ENCODE data around the gene SORL1-AS1.

Gene SORL1-AS1

DNA sequence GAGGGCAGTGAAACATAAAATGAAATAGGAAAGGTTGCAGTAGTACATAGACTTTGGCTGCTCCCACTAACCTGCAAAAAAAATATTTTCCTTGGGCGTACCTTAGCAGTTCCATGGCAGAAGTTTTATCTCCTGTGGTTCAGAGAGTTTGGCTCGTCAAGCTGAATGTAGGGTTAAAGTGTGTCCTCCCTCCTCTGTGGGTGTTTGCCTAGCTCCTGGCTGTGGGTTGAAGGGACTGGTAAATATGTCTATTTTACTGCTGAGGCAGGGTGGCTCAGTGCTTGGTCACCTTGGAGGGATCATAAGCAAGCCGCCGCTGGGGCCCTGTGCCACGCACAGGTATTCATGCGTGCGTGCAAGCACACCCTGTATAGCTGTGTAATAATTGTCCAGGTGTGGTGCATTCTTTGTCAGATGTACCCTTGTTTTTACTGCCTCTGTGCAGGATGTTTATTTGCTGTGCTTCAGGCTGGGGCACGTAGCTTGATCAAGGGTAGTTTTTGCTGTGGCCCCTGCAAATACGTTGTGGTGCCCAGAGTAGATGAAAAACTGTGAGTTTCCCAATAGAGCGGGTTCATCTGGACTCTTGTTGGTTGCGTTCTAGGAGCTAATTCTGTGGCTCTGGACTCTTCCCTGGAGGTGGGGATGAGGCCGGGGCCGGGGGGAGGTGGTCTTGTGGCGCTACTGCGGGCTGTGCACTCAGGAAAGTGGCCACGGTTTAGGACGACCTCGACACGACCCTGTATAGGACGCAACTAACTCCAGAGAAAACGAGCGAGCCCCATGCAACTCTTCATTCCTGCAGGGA is 1.4 kb downstream of the SORL1-AS1 start:
- no peak for DNase-seq

DNA sequence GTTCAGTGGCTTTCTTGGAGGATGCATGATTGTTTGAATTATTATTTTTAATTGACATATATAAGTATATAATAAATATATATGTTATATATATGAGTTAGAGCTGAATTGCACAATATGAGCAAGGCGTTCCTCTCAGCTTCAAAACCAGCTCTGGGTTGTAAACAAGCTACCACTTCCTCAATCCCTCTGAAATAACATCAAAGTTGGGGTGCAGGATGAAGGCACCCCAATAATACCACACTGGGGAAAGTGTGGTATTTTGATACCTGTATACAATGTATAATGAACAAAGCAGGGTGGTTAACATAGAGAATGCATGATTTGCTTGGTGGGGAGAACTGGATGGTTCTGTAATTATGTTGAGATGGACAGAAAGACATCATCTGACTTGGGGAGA is 2.4 kb downstream of the SORL1-AS1 start:
- DNase-seq = no peak

DNA sequence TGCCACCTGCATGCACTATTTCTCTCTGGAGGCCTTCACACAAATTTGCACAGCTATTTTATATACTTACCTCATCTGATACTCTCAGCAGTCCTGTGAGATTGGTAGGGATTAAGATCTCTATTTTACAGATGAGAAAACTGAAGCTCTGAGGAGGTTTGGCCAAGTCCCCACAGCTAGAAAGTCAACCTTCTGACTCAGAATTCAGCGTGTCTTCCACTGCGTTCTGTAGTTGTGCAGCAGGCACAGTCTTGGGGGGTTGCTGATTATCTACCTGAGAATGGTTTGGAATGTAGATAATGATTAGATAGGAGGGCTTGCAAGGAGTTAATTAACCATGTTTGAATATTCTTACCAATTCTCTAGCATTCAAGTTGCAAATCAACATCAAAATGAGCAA is 3.1 kb downstream of the SORL1-AS1 start:
- DNase-seq = no peak

DNA sequence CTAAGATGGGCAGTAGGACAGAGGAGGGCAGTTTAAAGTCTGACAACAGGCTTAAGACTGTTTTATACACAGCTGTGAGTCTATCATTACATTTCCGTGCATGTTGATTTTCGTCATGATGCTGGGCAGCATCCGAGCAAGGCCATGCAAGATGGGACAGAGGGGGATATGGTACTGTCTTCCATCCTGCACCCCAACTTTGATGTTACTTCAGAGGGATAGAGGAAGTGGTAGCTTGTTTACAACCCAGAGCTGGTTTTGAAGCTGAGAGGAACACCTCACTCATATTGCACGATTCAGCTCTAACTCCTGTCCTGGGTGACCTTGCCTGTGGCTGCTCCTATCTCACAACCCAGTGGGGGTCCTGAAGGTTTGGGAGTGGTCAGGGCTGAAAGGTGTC is 3.6 kb downstream of the SORL1-AS1 start:
- no peak for DNase-seq

DNA sequence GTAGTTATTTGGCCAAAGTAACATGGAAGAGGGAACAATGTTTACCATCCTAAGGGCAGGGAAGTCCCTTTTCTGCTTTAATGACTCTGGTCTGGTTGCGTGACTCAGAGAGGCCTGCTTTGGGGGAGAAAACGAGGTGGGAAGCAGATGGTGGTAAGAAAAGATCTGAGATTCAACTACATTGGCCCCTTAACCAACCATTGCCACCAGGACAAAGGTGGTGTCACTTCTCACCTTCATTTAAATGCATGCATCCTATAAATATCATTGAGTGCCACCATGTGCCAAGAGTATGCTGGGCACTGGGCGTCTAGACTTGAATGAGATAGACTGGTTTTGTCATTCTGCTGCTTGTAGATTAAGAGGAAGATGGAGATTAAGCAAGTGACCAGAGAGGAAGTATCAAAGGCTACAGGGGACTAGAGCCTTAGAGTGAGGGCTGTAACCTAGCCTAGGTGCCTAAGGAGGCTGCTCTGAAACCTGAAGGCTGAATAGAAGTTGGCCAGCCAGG is 4.3 kb downstream of the SORL1-AS1 start:
- DNase-seq = no peak

DNA sequence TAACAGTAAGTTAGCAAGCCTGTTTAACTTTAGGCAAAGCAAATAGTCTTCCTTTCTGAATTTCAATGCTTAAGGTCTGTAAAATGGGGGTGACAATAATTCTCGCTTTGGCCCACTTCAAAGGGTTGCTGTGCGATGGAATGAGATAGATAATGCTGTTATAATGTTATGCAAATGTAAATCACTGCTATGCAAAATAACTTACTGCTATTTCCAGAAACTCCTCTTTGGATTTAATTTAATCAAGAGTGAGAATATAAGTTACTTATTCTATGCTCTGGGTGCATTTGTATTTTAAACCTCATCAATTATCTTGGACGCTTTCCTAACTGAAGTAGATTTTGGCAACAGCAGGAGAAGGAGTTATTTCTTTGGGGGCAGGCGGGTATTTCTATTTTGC is 4.8 kb downstream of the SORL1-AS1 start:
- DNase-seq = no peak

DNA sequence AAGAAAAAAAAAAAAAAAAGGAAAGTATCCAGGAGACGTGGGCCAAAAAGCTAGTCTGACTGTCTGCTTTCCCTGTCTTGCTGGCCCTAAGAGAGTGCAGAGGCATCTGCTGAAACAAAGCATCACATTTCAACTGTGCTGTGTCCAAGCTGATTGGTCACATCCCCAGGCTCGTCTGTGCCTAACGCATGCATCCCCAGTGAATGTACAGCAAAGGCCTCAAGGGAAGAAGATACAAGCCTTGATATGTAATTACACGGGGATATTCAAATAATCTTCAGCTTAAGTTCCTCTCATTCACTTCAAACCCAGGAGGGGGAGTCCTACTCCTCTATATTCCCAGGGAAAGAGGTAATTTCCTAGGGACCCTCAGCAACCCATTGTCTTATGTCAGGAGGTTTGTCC is 6.0 kb downstream of the SORL1-AS1 start:
- no peak for DNase-seq

DNA sequence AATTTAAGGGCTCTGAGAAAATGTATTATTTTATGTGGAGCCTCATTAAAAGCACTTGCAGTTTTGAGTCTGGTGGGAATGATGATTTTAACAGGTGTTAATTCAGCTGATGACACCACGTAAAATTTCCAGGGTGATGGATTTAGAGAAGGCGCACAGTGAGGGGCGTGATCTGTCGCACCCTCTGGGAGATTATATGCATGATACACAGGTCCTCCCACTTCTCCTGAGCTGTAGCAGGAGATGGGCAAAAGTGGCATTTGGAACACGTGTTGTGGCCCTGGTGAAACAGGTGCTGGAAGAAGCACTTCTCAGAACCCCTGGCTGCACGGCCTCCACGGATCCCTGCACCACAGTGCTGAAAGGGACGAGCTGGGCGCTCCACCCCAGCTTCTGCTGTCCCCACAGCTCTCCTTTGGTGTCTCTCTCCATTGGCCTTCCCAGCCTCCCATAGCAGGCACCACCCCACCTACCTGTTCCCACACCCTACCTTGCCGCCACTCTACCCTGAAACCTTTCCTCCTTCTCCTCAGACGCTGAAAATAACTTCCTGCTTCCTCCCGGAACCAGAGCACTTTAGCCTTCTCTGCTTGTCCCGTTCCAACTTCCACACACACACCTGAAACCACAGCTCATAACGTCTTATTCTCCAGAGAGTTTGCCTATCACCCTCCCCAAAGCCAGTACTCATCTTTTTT is 7.5 kb downstream of the SORL1-AS1 start:
- no peak for DNase-seq

DNA sequence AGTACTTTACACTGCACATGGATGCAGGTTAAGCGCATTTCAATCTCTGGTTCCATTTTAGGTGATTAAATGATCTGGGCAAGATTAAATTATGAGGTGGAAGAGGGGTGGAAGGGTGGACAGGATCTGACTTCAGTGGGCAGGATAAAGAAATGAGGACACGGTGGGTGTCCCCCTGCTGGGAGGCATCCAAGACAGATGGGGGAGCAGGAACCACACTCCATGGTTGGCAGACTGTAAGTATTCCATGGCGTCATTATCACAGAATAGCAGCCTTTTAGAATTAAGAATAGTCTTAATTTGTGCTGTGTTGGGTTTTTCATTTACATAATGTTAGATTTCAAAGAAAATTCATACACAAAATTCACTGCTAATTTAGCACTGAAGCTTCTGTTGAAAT is 8.2 kb downstream of the SORL1-AS1 start:
- no peak for DNase-seq

DNA sequence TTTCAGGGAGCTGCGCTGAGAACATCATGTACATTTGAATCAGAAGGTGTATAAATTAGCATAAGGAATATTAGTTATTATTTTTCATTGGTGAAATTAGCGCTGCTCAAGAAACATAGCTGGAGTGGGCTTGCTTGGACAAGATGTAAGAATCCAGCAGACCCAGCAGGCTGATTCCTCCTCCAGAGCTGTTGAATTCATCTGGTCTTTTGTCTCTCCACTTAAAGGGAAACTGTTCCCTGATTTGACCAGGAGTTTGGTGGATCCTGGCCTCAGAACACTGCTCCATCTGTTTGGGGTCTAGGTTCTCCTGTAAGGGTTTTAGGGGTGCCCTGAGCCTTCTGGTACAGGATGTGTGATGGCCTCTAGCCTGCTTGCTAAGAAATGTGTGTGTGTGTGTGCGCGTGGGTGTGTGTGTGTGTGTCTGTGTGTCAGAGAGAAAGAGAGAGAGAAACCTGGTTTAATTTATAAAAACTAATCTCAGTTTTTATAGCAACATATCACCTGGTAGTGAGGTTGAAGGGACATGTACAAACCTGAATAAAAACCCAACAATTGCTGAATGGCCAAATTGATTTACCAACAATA is 9.0 kb downstream of the SORL1-AS1 start:
- no peak for DNase-seq

DNA sequence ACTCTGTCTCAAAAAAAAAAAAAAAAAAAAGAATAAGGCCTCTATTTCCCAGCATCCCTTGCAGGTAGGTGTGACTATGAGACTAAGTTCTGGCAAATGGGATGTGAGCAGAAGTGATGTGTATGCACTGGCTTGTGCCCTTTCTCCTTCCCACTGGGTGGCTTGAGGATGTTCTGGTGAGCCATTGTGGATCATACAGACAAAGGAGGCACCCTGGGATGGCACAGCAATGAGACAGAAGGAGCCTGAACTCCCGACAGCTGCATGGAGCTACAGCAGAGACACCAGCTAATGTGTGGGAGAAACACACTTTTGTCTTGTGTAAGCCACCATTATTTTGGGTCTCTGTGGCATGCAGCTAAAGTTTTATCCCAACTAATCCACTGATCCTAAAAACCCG is 11.2 kb downstream of the SORL1-AS1 start:
- no peak for DNase-seq

DNA sequence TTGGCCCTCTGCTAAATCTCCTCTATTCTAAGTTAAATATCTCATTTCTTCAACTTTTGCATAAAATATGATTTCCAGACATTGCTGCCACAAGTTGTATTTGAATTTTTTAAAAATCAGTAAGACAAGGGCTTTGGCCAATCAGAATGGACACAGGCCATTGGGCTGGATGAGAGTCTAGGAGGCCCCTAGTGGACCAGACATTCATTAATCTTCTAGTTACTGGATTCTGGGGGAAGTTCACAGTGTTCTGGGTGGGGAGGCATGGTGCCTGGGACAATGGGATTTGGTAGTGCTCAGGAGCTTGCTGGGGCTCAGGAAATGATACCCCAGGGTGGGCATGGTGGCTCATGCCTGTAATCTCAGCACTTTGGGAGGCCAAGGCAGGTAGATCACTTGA is 13.0 kb downstream of the SORL1-AS1 start:
- no peak for DNase-seq

DNA sequence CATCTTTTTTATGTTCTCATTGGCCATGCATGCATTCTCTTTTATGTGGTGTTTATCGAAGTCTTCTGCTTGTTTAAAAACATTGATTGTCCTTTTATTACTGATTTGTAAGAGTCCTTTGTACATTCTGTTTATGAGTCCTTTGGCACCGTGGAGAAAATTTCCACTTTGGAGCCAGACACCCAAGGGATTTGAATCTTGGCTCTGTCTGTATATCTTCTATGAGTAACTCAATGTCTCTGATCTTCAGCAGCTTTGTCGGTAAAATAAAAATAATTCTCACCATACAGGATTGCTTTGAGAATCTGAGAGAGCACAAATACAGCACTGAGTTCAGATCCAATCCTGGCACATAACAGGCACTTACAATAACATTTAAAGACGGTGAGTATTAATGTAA is 13.4 kb downstream of the SORL1-AS1 start:
- DNase-seq = no peak

DNA sequence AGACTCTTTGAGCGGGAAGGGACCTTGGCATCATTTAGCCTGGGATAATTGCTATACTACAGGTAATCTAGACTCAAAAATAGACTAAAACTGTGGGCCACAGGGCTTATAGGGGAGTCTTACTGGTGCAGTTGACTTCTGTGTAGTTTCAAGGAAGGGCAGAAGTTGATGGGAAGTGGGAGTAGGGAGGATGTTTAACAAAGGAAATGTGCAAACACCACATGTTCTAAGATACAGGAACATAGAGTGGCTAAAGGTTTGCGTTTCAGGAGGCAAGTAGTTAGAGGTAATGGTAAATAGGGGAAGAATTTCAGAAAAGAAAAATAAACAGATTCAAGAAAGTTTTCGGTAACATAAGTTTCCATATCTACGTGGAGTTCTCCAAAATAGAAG is 15.1 kb downstream of the SORL1-AS1 start:
- no peak for DNase-seq

DNA sequence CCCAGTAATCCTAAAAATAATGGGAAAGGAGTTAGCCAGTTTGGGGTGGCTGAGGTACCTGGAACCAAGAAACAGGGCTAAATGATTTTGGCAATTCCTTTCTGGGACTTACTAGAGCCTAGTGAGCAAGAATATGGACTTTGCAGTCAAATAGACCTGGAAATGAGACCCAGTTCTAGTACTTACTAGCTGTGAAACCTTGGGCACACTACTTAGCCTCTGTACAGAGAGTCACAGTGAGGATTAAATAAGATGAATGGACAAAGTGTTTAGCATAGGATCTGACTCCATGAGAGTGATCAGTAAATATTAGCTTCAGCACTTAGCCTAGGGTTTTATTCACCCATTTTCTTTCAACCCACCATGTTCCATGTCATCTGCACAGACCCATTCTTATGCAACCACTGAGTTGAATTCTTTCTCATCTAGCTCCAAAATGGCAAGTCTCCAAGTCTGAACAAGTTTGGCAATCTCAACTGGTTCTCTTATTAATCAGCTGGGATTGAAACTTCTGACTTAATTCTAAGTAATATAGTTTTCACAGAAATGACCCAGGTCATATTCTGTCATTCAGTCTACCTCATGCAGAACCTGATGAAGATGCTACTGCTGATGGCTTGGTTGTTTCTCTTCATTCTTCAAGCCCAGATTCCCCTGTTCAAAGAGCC is 15.6 kb downstream of the SORL1-AS1 start:
- no peak for DNase-seq

DNA sequence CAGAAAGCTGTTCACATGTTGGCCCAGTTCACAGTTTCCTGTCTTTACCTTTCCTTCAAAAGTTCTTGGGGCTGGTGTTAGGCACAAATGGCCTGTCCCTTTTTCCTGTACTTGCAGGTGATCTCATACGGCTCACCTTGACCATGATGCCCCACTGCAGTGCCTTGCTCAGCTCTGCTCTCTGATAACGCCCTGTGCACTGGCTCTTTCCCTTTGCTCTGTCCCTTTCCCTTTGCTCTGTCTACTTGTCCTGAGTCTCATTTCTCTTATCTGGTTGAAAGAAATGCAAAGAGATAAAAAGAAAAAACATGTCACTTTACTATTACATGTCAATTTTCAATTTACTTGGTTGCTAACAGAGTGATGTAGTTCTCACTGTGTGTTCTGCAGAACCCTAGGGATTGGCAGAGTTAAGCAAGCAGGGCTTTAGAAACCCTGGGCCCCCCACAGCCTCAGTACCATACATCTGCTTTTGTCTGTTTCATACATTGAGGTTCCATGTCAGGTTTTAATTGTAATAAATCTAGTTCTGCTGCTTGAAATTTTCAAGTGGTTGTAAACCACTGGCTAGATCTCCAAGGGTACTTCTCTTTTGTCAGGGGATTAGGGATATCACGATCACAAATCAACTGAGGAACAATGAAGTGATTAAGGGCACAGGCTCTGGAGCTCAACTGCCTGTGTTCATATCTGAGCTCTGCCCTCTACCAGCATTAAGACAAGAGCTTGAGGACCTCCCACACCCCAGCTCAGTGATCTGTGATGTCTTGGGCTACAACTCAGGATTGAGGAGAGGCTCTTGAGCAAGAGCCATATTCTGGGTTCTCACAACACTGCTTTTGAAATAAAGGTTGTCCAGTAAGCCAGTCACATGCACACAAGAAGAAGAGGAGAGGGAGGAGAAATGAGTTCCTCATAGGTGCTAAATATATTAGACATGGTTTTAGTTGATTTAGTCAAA is 16.9 kb downstream of the SORL1-AS1 start:
- DNase-seq = no peak

DNA sequence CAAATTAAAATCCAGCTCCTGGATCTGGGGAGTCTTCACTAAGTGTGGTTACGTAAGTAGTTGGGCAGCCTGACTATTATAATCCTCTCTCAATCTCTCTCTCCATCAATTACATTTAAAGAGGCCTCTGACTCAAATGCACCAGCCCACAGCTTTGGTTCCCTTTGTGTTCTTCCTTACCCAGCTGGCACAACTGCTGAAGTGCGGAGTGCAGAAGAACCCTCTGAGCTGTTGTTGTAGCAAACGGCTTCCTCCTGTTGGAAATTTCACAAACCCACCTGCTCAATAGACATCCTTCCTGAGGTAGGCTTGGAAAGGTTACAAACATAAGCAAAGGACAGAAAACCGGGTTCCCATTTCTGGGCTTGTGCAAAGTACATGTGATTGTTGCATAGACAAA is 17.6 kb downstream of the SORL1-AS1 start:
- no peak for DNase-seq

DNA sequence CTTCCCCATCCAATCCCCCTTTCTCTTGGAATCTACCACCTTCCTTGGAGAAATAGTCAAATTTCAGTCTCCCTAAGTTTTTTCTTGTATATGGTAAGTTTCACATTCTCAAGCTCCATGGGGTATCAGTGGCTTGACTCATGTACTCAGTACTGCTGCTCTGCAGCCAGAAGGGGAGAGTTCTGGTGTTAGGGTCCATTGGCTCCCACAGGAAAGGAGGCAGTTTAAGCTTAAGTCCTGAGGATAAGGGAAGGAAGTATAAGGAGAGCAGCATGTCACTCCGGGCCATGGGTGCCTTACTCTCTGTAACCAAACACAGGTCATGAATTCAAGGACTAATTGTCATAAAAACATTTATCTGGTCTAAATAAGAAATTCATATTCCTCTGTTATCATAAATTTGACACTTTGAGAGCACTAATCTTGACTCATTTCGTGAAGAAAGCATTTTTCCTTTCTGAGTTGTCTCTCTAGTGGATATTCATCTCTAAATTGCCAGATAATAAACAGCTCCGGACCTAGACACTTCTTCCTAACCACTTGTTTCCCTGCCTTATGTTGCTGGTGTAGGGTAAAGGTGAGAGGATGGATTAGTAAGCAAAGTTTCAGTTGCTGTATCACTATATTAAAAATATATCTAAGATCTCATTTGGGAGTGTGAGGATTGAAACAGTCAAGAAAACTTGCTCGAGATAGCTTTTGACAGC is 20.8 kb downstream of the SORL1-AS1 start:
- no peak for DNase-seq

DNA sequence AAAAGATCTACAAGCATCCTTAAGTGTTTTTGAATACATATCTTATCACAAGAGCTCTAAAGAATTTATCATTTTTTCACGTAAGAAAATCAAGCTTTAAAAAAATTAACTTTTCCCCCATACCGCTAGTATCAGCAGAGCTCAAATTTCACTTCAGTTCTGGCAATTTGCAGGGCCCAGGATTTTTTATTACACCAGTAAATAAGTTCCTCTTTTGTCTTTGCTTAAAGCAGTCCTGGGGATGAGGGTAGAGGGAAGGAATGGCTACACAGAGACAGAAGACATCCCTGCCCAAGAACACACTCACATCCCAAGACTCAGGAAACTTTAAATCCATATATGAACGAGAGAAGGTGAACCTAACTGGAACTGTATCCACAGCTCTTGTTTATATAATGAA is 23.2 kb downstream of the SORL1-AS1 start:
- no peak for DNase-seq

DNA sequence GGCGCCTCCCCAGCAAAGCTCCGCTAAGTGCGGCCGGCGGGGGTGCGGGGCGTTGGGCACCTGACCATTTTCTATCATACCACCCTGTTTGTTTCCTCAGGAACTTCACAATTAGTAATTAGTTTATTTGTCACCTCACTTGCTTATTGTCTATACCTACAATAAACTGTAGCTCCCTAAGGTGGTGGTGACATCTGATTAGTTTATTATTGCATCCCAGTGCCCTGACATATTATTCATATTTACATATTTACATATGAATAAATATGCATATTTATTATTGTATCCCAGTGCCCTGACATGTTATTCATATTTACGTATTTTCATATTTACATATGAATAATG is 25.4 kb downstream of the SORL1-AS1 start:
- no peak for DNase-seq

DNA sequence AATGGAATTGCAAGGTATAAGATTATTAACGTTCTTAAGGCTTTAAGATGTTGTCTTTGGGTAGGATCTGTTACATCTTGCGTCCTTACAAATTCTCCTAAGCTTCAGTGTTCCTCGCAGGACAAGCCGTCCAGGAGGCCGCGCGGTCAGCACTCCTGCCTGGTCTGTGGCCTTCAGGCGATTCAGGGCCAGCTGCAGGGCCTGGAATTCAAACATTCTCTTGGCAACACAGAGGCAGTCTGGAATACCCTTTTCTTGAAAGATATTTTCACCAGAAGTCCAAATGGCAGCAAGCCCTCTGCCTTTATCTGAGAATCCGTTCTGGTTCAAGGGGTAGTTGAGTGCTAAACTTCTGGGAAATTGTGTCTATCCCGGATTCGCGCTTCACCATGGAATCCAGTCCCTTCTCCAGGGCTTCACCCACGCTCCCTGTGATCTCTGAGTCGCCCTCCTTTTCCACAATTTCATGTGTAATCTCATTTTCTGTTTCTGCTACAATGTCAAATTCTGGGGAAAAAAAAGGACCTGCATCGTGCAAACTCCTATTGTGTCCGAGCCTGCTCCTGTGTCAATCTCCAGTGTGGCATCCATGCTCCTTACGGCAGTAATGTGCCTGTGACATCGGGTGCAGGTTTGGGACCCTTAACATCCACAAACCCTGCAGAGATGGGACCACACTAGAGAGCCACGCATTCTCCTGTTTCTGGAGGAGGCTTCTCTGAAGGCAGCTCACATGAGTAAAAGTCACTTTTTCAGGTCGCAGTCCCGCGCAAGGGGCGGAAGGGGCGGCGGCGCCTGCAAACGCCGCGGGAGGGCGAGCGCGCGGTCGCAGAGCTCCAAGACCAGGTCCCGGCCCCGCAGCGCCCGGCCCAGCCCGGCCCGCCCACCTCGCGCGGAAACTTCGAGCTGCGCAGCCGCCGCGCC is 26.0 kb downstream of the SORL1-AS1 start:
- DNase-seq = no peak
